Transverse colon (tissue), 4 donors: ENCODE measurements around the gene VPS11. TPM values are rescaled to one million over a fixed set of nuclear protein-coding genes. Genes with fewer than 3 reads are reported as not detected.

Source experiments
- DNase-seq: peaks from one replicate; pipeline ENCODE4 v3.0.0-alpha.2; 2019
- H3K27ac ChIP-seq, 4 donors: fragments of 200-600 bp; sonication (generic); 2 replicates each; pipeline ENCODE4 v1.5.1; 2016 to 2018; ENCODE audit warnings: inconsistent platforms in 4 of 4
- H3K27me3 ChIP-seq: fragments of 200-600 bp; sonication (generic); 2 replicates; pipeline ENCODE4 v1.5.1; 2017; ENCODE audit warnings: inconsistent platforms
- H3K36me3 ChIP-seq, 4 donors: fragments of 200-600 bp; sonication (generic); 2 replicates each; pipeline ENCODE4 v1.5.1; 2017 to 2019; ENCODE audit warnings: inconsistent platforms in 4 of 4
- H3K4me1 ChIP-seq, 4 donors: fragments of 200-600 bp; sonication (generic); 2 replicates each; pipeline ENCODE4 v1.5.1; 2017 to 2020; ENCODE audit warnings: inconsistent platforms in 4 of 4
- H3K4me3 ChIP-seq, 4 donors: fragments of 200-600 bp; sonication (generic); 1 replicate in 1 of 4; 2 replicates in 3 of 4; pipeline versions ENCODE4 v1.5.1 to v1.6.1; 2017 to 2019; ENCODE audit warnings: inconsistent platforms in 4 of 4
- H3K9me3 ChIP-seq, 2 donors: fragments of 200-600 bp; sonication (generic); 2 replicates each; pipeline ENCODE4 v1.5.1; 2017 to 2019; ENCODE audit warnings: inconsistent platforms in 2 of 2
- EP300 ChIP-seq: sonication (generic); formaldehyde crosslinking; IDR thresholded peaks from one replicate; pipeline ENCODE4 v1.6.1; 2017; ENCODE audit warnings: antibody characterized with exemption, low read depth
- POLR2A ChIP-seq: fragments of 450-650 bp; IDR thresholded peaks from one replicate; pipeline ENCODE4 v1.6.1; 2016; ENCODE audit warnings: antibody characterized with exemption, mild to moderate bottlenecking, moderate library complexity
- POLR2AphosphoS5 ChIP-seq, 3 donors: sonication (generic); formaldehyde crosslinking; IDR thresholded peaks; one replicate each; pipeline ENCODE4 v1.6.1; 2016; ENCODE audit warnings: antibody characterized with exemption in 3 of 3
- WGBS, 2 donors: methylation state at CpG; one replicate each; pipeline ENCODE4 v1.1.5; 2018; ENCODE audit warnings: low coverage in 1 of 2; 5-methylcytosine and 5-hydroxymethylcytosine counted together
- in situ Hi-C, 4 donors: fragments of 200-750 bp; cut with MboI; loops; one replicate each; pipeline versions ENCODE4 v1.15.0 to v1.15.1; 2017; ENCODE audit warnings: low sequenced_read_pairs in 3 of 4, low pct_ligation_motif_present in 1 of 4, low pct_unique_long_range_greater_than_20kb in 1 of 4
- intact Hi-C: fragments of 100-400 bp; cut with DNase I; formaldehyde crosslinking; loops from one replicate; pipeline ENCODE4 v1.15.1; 2023; ENCODE audit warnings: low total_unique reads
- total RNA-seq, 4 donors: library from RNA; depleted of rRNA; stranded (reverse); fragments of >200 nt; gene quantifications; one replicate each; pipeline ENCODE4 v1.1.0, GENCODE V29; 2016
- TF ChIP-seq, protein P1 (sequence below), 5 experiments: fragments of 200-600 bp in 3 of 5; fragments of 450-650 bp in 2 of 5; sonication (generic) in 3 of 5; IDR thresholded peaks; 1 replicate in 2 of 5; 2 replicates in 3 of 5; pipeline ENCODE4 v1.5.1; 2016 to 2017; ENCODE audit warnings: antibody characterized with exemption in 5 of 5, inconsistent platforms in 3 of 5, mild to moderate bottlenecking in 2 of 5, moderate library complexity in 1 of 5

The VPS11 gene
- total RNA-seq, 4 donors from 2014 or later: 19.8 to 122 (median 31.2) TPM

DNA sequence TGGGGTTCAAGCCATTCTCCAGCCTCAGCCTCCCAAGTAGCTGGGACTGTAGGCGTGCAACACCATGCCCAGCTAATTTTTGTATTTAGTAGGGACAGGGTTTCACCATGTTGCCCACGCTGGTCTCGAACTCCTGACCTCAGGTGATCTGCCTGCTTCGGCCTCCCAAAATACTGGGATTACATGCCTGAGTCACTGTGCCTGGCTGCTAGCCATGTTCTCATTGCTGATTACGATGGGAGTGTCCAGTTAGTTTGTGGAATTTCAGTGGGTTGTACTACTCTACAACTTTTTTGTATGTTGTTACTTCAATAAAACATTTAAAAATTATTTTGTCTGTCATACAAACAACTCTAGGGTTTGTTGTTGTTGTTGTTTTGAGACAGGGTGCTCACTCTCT, 4.8 kb upstream of the VPS11 start:
- no peaks in the 10 kb centered on the region for H3K9me3 ChIP-seq
- in situ Hi-C loops: no loop called here
- no peak overlapping the region for H3K27ac ChIP-seq
- intact Hi-C loops: no loop called here
- WGBS, 2 donors: 67% methylated on average over 5 of the region's 5 CpGs; no CpG with 5 or more reads in 1 of the 2 donors
- H3K4me1 ChIP-seq: peaks cover 13 to 25% (median 17%) of the 10 kb centered on the region in 4 donors
- no peak overlapping the region for H3K4me3 ChIP-seq
- peak; percentile 46 for DNase-seq
- no peak for TF ChIP-seq EP300
- no peak for TF ChIP-seq POLR2A
- TF ChIP-seq POLR2AphosphoS5 (IDR thresholded peaks at IDR 0.05): no peak
- TF ChIP-seq, protein P1, sequence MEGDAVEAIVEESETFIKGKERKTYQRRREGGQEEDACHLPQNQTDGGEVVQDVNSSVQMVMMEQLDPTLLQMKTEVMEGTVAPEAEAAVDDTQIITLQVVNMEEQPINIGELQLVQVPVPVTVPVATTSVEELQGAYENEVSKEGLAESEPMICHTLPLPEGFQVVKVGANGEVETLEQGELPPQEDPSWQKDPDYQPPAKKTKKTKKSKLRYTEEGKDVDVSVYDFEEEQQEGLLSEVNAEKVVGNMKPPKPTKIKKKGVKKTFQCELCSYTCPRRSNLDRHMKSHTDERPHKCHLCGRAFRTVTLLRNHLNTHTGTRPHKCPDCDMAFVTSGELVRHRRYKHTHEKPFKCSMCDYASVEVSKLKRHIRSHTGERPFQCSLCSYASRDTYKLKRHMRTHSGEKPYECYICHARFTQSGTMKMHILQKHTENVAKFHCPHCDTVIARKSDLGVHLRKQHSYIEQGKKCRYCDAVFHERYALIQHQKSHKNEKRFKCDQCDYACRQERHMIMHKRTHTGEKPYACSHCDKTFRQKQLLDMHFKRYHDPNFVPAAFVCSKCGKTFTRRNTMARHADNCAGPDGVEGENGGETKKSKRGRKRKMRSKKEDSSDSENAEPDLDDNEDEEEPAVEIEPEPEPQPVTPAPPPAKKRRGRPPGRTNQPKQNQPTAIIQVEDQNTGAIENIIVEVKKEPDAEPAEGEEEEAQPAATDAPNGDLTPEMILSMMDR (IDR thresholded peaks at IDR 0.05): no peak
- H3K36me3 ChIP-seq: no peaks in the 10 kb centered on the region
- no peaks in the 10 kb centered on the region for H3K27me3 ChIP-seq

DNA sequence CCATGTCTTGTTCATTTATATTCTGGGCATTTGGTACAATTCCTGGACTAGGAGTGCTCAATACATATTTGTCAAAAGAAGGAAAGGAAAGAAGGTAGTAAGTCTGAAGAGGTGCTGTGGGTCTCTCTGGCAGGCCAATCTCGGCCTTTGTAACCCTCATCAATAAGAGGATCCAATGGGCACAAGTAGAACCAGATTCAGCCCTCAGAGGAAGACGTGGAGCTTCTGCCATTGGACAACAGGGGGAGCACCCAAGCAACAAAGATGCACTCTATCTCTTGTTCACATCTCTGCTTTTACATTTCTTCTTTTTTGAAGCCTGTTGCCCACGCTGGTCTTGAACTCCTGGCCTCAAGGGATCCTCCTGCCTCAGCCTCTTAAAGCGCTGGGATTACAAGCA, 2.2 kb upstream of the VPS11 start:
- H3K4me3 ChIP-seq: no peak overlapping the region
- WGBS, 2 donors: 69 to 80% methylated on average over 1 to 4 of the region's 4 CpGs
- H3K36me3 ChIP-seq: peaks cover 0 to 6% (median 0%) of the 10 kb centered on the region in 4 donors
- no peaks in the 10 kb centered on the region for H3K9me3 ChIP-seq
- intact Hi-C loops: no loop called here
- H3K27ac ChIP-seq: no peak overlapping the region
- in situ Hi-C loops: no loop called here
- H3K4me1 ChIP-seq: peaks cover 14 to 36% (median 22%) of the 10 kb centered on the region in 4 donors
- TF ChIP-seq EP300 (no peak), POLR2A (no peak), POLR2AphosphoS5 (IDR thresholded peaks at IDR 0.05) (no peak)
- TF ChIP-seq, protein P1 (IDR thresholded peaks at IDR 0.05): peak in 4 of 5 experiments; percentile 12 to 25 (median 18)
- peak; percentile 20 for DNase-seq
- H3K27me3 ChIP-seq: no peaks in the 10 kb centered on the region

DNA sequence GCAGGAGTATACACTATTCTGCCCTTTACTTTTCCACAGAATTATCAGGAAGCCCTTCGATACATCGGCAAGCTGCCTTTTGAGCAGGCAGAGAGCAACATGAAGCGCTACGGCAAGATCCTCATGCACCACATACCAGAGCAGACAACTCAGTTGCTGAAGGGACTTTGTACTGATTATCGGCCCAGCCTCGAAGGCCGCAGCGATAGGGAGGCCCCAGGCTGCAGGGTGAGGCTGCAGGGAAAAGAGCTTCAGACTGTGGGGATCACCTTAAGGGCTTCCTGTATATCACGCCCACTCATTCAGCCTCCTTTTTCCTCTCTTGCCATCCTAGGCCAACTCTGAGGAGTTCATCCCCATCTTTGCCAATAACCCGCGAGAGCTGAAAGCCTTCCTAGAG, 10.2 kb downstream of the VPS11 start:
- Histone ChIP-seq H3K4me1 (no peaks in the 10 kb centered on the region), H3K9me3 (no peaks in the 10 kb centered on the region), H3K27me3 (no peaks in the 10 kb centered on the region), H3K36me3 (peaks cover 0 to 66% (median 33%) of the 10 kb centered on the region in 4 donors), H3K27ac (no peak overlapping the region), H3K4me3 (no peak overlapping the region)
- in situ Hi-C loops (no loop called here), intact Hi-C loops (no loop called here)
- TF ChIP-seq POLR2A: no peak
- TF ChIP-seq, protein P1 (IDR thresholded peaks at IDR 0.05): no peak
- TF ChIP-seq EP300: no peak
- no peak for TF ChIP-seq POLR2AphosphoS5 (IDR thresholded peaks at IDR 0.05)
- 90 to 92% methylated on average over 2 to 11 of the region's 11 CpGs for WGBS, 2 donors
- DNase-seq: no peak

DNA sequence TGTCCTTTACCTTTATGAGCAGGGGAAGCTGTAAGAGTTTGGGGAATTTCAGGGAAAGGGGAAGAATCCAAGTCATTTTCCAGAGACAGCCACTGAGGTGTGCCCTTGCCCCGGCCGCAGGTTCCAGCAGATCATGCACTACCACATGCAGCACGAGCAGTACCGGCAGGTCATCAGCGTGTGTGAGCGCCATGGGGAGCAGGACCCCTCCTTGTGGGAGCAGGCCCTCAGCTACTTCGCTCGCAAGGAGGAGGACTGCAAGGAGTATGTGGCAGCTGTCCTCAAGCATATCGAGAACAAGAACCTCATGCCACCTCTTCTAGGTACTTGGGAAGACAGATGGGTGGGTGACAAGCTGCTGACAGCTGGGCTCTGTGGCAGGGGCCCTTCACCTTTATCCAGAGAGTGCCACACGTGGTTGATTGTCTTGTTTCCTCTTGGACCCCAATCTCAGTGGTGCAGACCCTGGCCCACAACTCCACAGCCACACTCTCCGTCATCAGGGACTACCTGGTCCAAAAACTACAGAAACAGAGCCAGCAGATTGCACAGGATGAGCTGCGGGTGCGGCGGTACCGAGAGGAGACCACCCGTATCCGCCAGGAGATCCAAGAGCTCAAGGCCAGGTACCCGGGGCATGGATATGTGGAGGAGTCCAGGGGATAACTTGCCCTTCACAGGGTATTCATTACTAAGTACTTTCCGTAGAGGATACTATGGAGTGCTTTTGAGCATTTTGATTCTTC, 11.2 kb downstream of the VPS11 start:
- TF ChIP-seq, protein P1 (IDR thresholded peaks at IDR 0.05): no peak
- TF ChIP-seq EP300 (no peak), POLR2AphosphoS5 (IDR thresholded peaks at IDR 0.05) (no peak), POLR2A (no peak)
- 87 to 94% methylated on average over 8 to 19 of the region's 19 CpGs for WGBS, 2 donors
- no peaks in the 10 kb centered on the region for H3K9me3 ChIP-seq
- H3K4me3 ChIP-seq: no peak overlapping the region
- peaks cover 0 to 56% (median 28%) of the 10 kb centered on the region in 4 donors for H3K36me3 ChIP-seq
- H3K27me3 ChIP-seq: no peaks in the 10 kb centered on the region
- no peaks in the 10 kb centered on the region for H3K4me1 ChIP-seq
- no peak overlapping the region for H3K27ac ChIP-seq
- intact Hi-C loops (no loop called here), in situ Hi-C loops (no loop called here)
- no peak for DNase-seq
